Measurements from ENCODE around the gene PJA2.

The PJA2 gene

DNA sequence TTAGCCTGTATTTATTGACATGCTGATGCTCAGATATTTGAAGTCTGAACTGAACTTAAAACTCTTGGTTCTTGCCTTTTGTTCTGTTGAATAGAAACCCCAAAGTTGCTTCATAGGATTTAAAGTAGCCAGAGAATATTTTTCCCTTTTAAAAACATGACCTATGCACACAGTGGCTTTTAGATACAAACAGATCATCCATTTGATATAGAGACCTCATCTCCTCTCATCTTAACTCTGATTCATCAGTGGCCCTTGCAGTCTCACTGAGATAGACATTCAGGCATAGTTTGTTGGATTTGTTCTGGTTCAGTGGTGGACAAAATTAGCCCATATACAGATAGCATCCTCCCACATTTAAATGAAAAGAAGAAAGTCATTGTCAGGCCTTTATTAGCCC is 43.5 kb upstream of the PJA2 start:
- Histone ChIP-seq H3K4me2 (ENCODE audit: insufficient read depth, low read length) (no peak overlapping the region), H3K36me3 (ENCODE audit: insufficient read depth, low read length) (no peaks in the 10 kb centered on the region), H2AFZ (ENCODE audit: low read depth, low read length) (no peak overlapping the region), H3K9me3 (ENCODE audit: insufficient read depth, low read length, severe bottlenecking) (peaks cover 7% of the 10 kb centered on the region), H3K4me1 (ENCODE audit: insufficient read depth, low read length) (peaks cover 19% of the 10 kb centered on the region), H3K9ac (ENCODE audit: low read depth, low read length) (no peak overlapping the region), H4K20me1 (ENCODE audit: insufficient read depth, low read length) (no peaks in the 10 kb centered on the region), H3K27me3 (ENCODE audit: insufficient read depth, low read length, poor library complexity) (no peaks in the 10 kb centered on the region), H3K4me3 (ENCODE audit: low read depth in 1 of 2, low read length in 2 of 2) (no peak overlapping the region), H3K79me2 (ENCODE audit: insufficient read depth, low read length) (no peaks in the 10 kb centered on the region), H3K27ac (ENCODE audit: low read length) (no peak overlapping the region)
- no peak for DNase-seq
- ATAC-seq (ENCODE audit: insufficient read depth, low read depth): no peak
- TF ChIP-seq EZH2 (IDR thresholded peaks at IDR 0.05; ENCODE audit: borderline replicate concordance, low read depth, low read length, severe bottlenecking): no peak
- TF ChIP-seq, protein P1, sequence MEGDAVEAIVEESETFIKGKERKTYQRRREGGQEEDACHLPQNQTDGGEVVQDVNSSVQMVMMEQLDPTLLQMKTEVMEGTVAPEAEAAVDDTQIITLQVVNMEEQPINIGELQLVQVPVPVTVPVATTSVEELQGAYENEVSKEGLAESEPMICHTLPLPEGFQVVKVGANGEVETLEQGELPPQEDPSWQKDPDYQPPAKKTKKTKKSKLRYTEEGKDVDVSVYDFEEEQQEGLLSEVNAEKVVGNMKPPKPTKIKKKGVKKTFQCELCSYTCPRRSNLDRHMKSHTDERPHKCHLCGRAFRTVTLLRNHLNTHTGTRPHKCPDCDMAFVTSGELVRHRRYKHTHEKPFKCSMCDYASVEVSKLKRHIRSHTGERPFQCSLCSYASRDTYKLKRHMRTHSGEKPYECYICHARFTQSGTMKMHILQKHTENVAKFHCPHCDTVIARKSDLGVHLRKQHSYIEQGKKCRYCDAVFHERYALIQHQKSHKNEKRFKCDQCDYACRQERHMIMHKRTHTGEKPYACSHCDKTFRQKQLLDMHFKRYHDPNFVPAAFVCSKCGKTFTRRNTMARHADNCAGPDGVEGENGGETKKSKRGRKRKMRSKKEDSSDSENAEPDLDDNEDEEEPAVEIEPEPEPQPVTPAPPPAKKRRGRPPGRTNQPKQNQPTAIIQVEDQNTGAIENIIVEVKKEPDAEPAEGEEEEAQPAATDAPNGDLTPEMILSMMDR (IDR thresholded peaks at IDR 0.05; ENCODE audit: borderline replicate concordance, extremely low read depth, low read length, poor library complexity, severe bottlenecking): no peak

DNA sequence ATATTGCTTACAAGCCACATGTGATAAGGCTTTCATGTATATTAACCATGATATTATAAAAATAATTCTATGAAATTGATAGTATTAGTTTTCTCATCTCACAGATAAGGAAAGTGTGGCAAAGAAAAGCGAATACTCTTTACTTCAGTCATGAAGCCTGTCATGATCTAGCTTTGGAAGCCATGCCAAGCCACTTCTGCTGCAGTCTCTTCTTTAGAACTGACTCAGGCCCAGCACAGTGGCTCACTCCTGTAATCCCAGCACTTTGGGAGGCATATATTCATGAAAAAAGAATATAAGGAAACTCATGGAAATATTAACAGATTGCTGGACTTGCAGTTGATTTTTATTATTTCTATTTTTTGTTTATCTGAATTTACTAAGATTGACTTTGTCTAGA is 42.9 kb upstream of the PJA2 start:
- DNase-seq: no peak
- no peaks in the 10 kb centered on the region for H4K20me1 ChIP-seq (ENCODE audit: insufficient read depth, low read length)
- no peak overlapping the region for H3K4me3 ChIP-seq (ENCODE audit: low read depth in 1 of 2, low read length in 2 of 2)
- TF ChIP-seq EZH2 (IDR thresholded peaks at IDR 0.05; ENCODE audit: borderline replicate concordance, low read depth, low read length, severe bottlenecking): no peak
- TF ChIP-seq, protein P1 (IDR thresholded peaks at IDR 0.05; ENCODE audit: borderline replicate concordance, extremely low read depth, low read length, poor library complexity, severe bottlenecking): no peak
- H3K79me2 ChIP-seq (ENCODE audit: insufficient read depth, low read length): no peaks in the 10 kb centered on the region
- H3K27me3 ChIP-seq (ENCODE audit: insufficient read depth, low read length, poor library complexity): no peaks in the 10 kb centered on the region
- no peak for ATAC-seq (ENCODE audit: insufficient read depth, low read depth)
- H3K27ac ChIP-seq (ENCODE audit: low read length): no peak overlapping the region
- peaks cover 5% of the 10 kb centered on the region for H3K9me3 ChIP-seq (ENCODE audit: insufficient read depth, low read length, severe bottlenecking)
- H3K4me2 ChIP-seq (ENCODE audit: insufficient read depth, low read length): no peak overlapping the region
- H3K4me1 ChIP-seq (ENCODE audit: insufficient read depth, low read length): peaks cover 19% of the 10 kb centered on the region
- no peaks in the 10 kb centered on the region for H3K36me3 ChIP-seq (ENCODE audit: insufficient read depth, low read length)
- H2AFZ ChIP-seq (ENCODE audit: low read depth, low read length): no peak overlapping the region
- H3K9ac ChIP-seq (ENCODE audit: low read depth, low read length): no peak overlapping the region

DNA sequence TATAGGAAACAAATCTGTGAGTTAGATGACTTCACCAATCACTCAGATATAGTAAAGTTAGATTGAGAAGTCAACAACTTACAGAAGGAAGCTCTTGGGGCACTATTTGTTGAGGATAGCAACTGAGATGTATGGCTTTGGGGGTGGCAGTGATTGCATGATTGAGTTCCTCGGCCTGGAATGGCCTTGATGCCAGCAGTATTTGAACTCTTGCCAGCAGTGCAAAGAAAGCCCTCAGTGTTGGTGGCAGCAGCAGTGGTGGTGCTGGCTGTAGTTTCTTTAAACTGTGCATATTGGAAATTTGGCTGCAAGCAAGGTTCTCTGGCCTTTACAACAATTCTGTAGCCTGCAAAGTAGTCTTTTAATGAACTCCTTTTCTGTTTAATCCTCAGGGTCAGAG is 41.4 kb upstream of the PJA2 start:
- H2AFZ ChIP-seq (ENCODE audit: low read depth, low read length): no peak overlapping the region
- no peak for TF ChIP-seq EZH2 (IDR thresholded peaks at IDR 0.05; ENCODE audit: borderline replicate concordance, low read depth, low read length, severe bottlenecking)
- TF ChIP-seq, protein P1 (IDR thresholded peaks at IDR 0.05; ENCODE audit: borderline replicate concordance, extremely low read depth, low read length, poor library complexity, severe bottlenecking): no peak
- no peaks in the 10 kb centered on the region for H4K20me1 ChIP-seq (ENCODE audit: insufficient read depth, low read length)
- no peaks in the 10 kb centered on the region for H3K36me3 ChIP-seq (ENCODE audit: insufficient read depth, low read length)
- H3K4me2 ChIP-seq (ENCODE audit: insufficient read depth, low read length): no peak overlapping the region
- ATAC-seq (ENCODE audit: insufficient read depth, low read depth) (no peak), DNase-seq (no peak)
- no peak overlapping the region for H3K9ac ChIP-seq (ENCODE audit: low read depth, low read length)
- no peak overlapping the region for H3K4me3 ChIP-seq (ENCODE audit: low read depth in 1 of 2, low read length in 2 of 2)
- no peaks in the 10 kb centered on the region for H3K9me3 ChIP-seq (ENCODE audit: insufficient read depth, low read length, severe bottlenecking)
- H3K79me2 ChIP-seq (ENCODE audit: insufficient read depth, low read length): no peaks in the 10 kb centered on the region
- H3K27ac ChIP-seq (ENCODE audit: low read length): no peak overlapping the region
- H3K4me1 ChIP-seq (ENCODE audit: insufficient read depth, low read length): peaks cover 19% of the 10 kb centered on the region
- no peaks in the 10 kb centered on the region for H3K27me3 ChIP-seq (ENCODE audit: insufficient read depth, low read length, poor library complexity)
